Omental fat pad (tissue), 4 donors: Measurements from ENCODE around the gene FAM111A. TPM values are rescaled to one million over a fixed set of nuclear protein-coding genes. Genes with fewer than 3 reads are reported as not detected.

Source experiments
- ATAC-seq: fragments of 150-250 bp; one replicate; pipeline ENCODE4 v1.9.1; 2016; ENCODE audit warnings: mild to moderate bottlenecking, moderate library complexity; ENCODE audit not compliant: low FRiP score
- DNase-seq: peaks from one replicate; pipeline ENCODE4 v3.0.0-alpha.2; 2019; ENCODE audit warnings: low spot score
- total RNA-seq, 4 donors: library from RNA; depleted of rRNA; stranded (reverse); fragments of >200 nt; gene quantifications; one replicate each; pipeline ENCODE4 v1.1.0, GENCODE V29; 2016
- TF ChIP-seq, protein P1 (sequence below), 3 donors: fragments of 450-650 bp; IDR thresholded peaks; one replicate each; pipeline ENCODE4 v1.5.1; 2016 to 2017; ENCODE audit warnings: antibody characterized with exemption in 3 of 3, mild to moderate bottlenecking in 3 of 3, moderate library complexity in 2 of 3

FAM111A gene
- total RNA-seq, 4 donors from 2014 or later = 18.2 to 60.1 (median 31.7) TPM

DNA sequence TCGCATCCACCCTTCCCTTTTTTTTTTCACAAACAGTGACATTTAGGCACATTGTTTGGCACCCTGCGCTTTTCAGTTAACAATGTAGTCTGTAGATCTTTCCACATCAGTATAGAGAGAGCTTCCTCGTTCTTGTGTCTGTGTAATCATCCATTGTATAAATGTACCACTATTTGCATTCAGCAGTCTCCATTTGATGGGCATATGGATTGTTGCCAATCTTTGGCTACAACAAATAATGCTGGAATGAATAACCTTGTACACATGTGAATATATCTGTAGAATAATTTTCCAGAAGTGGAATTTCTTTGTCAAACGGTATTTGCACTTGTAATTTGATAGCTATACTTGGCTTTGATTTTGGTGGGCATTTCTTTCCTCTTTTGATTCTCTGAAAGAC, 52.9 kb downstream of the FAM111A start:
- DNase-seq (no peak), ATAC-seq (no peak)
- TF ChIP-seq, protein P1, sequence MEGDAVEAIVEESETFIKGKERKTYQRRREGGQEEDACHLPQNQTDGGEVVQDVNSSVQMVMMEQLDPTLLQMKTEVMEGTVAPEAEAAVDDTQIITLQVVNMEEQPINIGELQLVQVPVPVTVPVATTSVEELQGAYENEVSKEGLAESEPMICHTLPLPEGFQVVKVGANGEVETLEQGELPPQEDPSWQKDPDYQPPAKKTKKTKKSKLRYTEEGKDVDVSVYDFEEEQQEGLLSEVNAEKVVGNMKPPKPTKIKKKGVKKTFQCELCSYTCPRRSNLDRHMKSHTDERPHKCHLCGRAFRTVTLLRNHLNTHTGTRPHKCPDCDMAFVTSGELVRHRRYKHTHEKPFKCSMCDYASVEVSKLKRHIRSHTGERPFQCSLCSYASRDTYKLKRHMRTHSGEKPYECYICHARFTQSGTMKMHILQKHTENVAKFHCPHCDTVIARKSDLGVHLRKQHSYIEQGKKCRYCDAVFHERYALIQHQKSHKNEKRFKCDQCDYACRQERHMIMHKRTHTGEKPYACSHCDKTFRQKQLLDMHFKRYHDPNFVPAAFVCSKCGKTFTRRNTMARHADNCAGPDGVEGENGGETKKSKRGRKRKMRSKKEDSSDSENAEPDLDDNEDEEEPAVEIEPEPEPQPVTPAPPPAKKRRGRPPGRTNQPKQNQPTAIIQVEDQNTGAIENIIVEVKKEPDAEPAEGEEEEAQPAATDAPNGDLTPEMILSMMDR (IDR thresholded peaks at IDR 0.05) = no peak

DNA sequence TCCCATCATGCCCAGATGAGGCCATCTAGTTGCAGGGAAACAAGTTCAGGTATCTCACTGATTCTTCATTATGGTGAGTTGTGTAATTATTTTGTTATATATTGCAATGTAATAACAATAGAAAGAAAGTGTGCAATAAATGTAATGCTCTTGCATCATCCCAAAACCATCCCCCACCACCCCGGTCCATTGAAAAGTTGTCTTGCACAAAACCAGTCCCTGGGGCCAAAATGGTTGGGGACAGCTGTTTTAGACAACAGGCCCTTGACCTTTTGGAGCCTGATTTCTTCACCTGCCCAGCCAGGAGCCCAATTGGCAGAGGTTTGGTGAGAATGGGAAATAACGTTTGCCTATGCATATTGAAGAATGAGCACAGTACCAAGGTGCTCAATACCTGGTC, 54.1 kb downstream of the FAM111A start:
- TF ChIP-seq, protein P1 (IDR thresholded peaks at IDR 0.05) = no peak
- ATAC-seq = no peak
- no peak for DNase-seq

DNA sequence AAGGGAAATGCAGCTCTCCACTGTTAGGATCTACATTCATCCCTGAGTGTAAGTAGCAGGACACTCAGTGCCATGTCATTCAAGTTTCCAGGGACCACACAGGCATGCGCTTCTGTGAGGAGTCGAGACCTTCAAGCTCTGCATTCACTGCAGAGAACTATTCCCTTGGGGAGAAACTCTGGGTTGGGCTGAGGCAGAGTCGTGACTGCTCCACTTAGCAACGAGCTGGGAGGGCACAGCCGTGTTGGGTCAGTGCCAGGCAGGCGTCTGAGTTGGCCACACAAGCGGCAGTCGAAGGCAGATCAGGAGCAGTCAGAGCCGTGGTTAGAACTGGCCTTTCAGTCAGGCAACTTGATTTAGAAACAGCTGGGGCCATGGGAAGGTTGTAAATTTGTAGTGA, 55.3 kb downstream of the FAM111A start:
- TF ChIP-seq, protein P1 (IDR thresholded peaks at IDR 0.05) = no peak
- ATAC-seq (peak; percentile 69), DNase-seq (peak; percentile 34)

- no peak for DNase-seq
- no peak for ATAC-seq
- TF ChIP-seq, protein P1 (IDR thresholded peaks at IDR 0.05) = no peak
These were observed 56.1 kb downstream of the FAM111A start for GRCh38 chr11:59198726-59199125.

- ATAC-seq = no peak
- TF ChIP-seq, protein P1 (IDR thresholded peaks at IDR 0.05) = no peak
These were observed 57.1 kb downstream of the FAM111A start for GRCh38 chr11:59199546-59200422.

DNA sequence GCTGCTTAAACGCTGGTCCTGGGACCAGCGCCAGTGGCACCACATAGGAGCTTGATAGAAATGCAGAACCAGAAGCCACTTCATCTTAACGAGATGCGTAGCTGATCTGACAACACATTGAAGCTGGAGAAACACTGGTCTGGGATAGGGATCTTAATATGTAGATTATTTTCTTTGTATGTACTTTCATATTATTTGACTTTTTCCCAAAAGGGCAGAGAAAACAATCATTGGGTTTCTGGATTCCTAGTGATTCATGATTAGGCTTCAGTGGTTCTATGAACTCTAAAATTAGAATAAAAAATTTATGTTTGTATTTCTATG, 57.7 kb downstream of the FAM111A start:
- ATAC-seq = no peak
- TF ChIP-seq, protein P1 (IDR thresholded peaks at IDR 0.05) = no peak
- no peak for DNase-seq

More at GRCh38 chr11:59199546-59200422, 57.1 kb downstream of the FAM111A start:
- DNase-seq = no peak

GRCh38 chr11:59201353-59201752, 58.7 kb downstream of the FAM111A start:
- ATAC-seq (no peak), DNase-seq (no peak)
- TF ChIP-seq, protein P1 (IDR thresholded peaks at IDR 0.05) = no peak
